ENCODE results near the gene NOL9.

GRCh38 chr1:6508816-6509189, 45.5 kb downstream of the NOL9 start:
- TF ChIP-seq CTCF (IDR thresholded peaks at IDR 0.05; ENCODE audit: low read depth, low read length) (no peak), EZH2phosphoT487 (IDR thresholded peaks at IDR 0.05; ENCODE audit: low read depth) (no peak)
